Loucy (cell line): ENCODE data around the gene DPT.

Source experiments
- H2AFZ ChIP-seq: fragments of 200-600 bp; sonication (generic); 2 replicates; pipeline ENCODE4 v1.6.0; 2016; ENCODE audit warnings: antibody characterized with exemption, mild to moderate bottlenecking, low read length, moderate library complexity
- H3F3A ChIP-seq: fragments of 200-600 bp; 2 replicates; pipeline ENCODE4 v1.6.0; 2016; ENCODE audit warnings: antibody characterized with exemption, low read depth, mild to moderate bottlenecking
- H3K27me3 ChIP-seq: fragments of 200-600 bp; sonication (generic); 2 replicates; pipeline ENCODE4 v1.6.1; 2014; ENCODE audit warnings: low read length, mild to moderate bottlenecking; ENCODE audit not compliant: insufficient read depth, poor library complexity, severe bottlenecking
- H3K36me3 ChIP-seq: fragments of 200-600 bp; sonication (generic); 2 replicates; pipeline ENCODE4 v1.6.1; 2016; ENCODE audit warnings: low read length; ENCODE audit not compliant: insufficient read depth
- H3K4me1 ChIP-seq: fragments of 200-600 bp; sonication (generic); 2 replicates; pipeline ENCODE4 v1.5.1; 2014; ENCODE audit warnings: low read length, mild to moderate bottlenecking; ENCODE audit not compliant: insufficient read depth, poor library complexity, severe bottlenecking
- H3K4me2 ChIP-seq: fragments of 200-600 bp; sonication (generic); 2 replicates; pipeline ENCODE4 v1.6.0; 2014; ENCODE audit warnings: antibody characterized with exemption, low read length, low read depth, mild to moderate bottlenecking; ENCODE audit not compliant: poor library complexity, severe bottlenecking
- H3K4me3 ChIP-seq: fragments of 200-600 bp; sonication (generic); 2 replicates; pipeline ENCODE4 v1.5.1; 2014; ENCODE audit warnings: low read length, mild to moderate bottlenecking, mixed read lengths; ENCODE audit not compliant: poor library complexity, severe bottlenecking
- H3K79me2 ChIP-seq: fragments of 200-600 bp; sonication (generic); 2 replicates; pipeline ENCODE4 v1.6.1; 2014; ENCODE audit warnings: low read length; ENCODE audit not compliant: insufficient read depth
- H3K9ac ChIP-seq: fragments of 200-600 bp; sonication (generic); 2 replicates; pipeline ENCODE4 v1.6.0; 2014; ENCODE audit warnings: mild to moderate bottlenecking, low read depth, low read length, moderate library complexity; ENCODE audit not compliant: poor library complexity, severe bottlenecking
- H3K9me2 ChIP-seq: fragments of 200-600 bp; sonication (generic); replicated peaks from 2 replicates; pipeline ENCODE4 v1.6.1; 2016; ENCODE audit warnings: low read depth, low read length, mixed read lengths
- H3K9me3 ChIP-seq: fragments of 200-600 bp; sonication (generic); 2 replicates; pipeline ENCODE4 v1.6.1; 2014; ENCODE audit warnings: mild to moderate bottlenecking, antibody characterized with exemption, low read length, low read depth; ENCODE audit not compliant: insufficient read depth
- H4K20me1 ChIP-seq: fragments of 200-600 bp; sonication (generic); 2 replicates; pipeline ENCODE4 v1.6.0; 2014; ENCODE audit warnings: antibody characterized with exemption, low read length, mild to moderate bottlenecking; ENCODE audit not compliant: insufficient read depth, poor library complexity, severe bottlenecking
- EZH2phosphoT487 ChIP-seq: fragments of 200-600 bp; IDR thresholded peaks from 2 replicates; pipeline ENCODE4 v1.6.1; 2018; ENCODE audit warnings: antibody characterized with exemption, mild to moderate bottlenecking, moderate library complexity, borderline replicate concordance
- TF ChIP-seq, protein P1 (sequence below): fragments of 200-600 bp; sonication (generic); conservative IDR thresholded peaks from 2 replicates; pipeline ENCODE4 v1.5.1; 2014; ENCODE audit warnings: mild to moderate bottlenecking, antibody characterized with exemption, low read length

DPT gene

GRCh38 chr1:168687816-168688215 lies 41.2 kb downstream of the DPT start:
- no peaks in the 10 kb centered on the region for H3F3A ChIP-seq
- no peaks in the 10 kb centered on the region for H3K4me1 ChIP-seq
- no peaks in the 10 kb centered on the region for H3K9me3 ChIP-seq
- H3K9ac ChIP-seq = no peak overlapping the region
- no peaks in the 10 kb centered on the region for H3K9me2 ChIP-seq
- H3K36me3 ChIP-seq = no peaks in the 10 kb centered on the region
- H4K20me1 ChIP-seq = no peaks in the 10 kb centered on the region
- H3K4me3 ChIP-seq = no peak overlapping the region
- no peak overlapping the region for H3K4me2 ChIP-seq
- H2AFZ ChIP-seq = no peak overlapping the region
- no peaks in the 10 kb centered on the region for H3K27me3 ChIP-seq
- no peaks in the 10 kb centered on the region for H3K79me2 ChIP-seq
- TF ChIP-seq, protein P1, sequence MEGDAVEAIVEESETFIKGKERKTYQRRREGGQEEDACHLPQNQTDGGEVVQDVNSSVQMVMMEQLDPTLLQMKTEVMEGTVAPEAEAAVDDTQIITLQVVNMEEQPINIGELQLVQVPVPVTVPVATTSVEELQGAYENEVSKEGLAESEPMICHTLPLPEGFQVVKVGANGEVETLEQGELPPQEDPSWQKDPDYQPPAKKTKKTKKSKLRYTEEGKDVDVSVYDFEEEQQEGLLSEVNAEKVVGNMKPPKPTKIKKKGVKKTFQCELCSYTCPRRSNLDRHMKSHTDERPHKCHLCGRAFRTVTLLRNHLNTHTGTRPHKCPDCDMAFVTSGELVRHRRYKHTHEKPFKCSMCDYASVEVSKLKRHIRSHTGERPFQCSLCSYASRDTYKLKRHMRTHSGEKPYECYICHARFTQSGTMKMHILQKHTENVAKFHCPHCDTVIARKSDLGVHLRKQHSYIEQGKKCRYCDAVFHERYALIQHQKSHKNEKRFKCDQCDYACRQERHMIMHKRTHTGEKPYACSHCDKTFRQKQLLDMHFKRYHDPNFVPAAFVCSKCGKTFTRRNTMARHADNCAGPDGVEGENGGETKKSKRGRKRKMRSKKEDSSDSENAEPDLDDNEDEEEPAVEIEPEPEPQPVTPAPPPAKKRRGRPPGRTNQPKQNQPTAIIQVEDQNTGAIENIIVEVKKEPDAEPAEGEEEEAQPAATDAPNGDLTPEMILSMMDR = no peak
- TF ChIP-seq EZH2phosphoT487 = no peak

DNA sequence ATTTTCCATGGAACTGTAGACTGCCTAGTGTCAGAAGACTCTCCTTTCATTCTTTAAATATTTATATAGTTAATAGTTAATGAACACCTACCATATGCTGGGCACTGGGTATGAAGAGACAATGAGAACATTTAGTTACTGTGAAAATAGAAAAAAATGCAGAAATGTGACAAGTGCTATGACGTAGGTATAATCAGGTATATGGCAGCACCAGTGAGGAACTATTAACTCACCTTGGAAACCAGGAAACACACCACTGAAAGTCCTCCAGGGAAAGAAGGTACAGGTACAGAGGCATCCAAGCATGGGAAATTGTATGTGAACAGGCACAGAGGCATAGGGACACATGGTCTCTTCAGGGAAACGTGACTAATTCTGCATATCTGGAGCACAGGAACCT lies 42.3 kb downstream of the DPT start:
- H3K27me3 ChIP-seq = no peaks in the 10 kb centered on the region
- no peaks in the 10 kb centered on the region for H3K9me3 ChIP-seq
- no peak overlapping the region for H2AFZ ChIP-seq
- no peaks in the 10 kb centered on the region for H3K4me1 ChIP-seq
- H4K20me1 ChIP-seq = no peaks in the 10 kb centered on the region
- no peaks in the 10 kb centered on the region for H3K9me2 ChIP-seq
- H3K4me3 ChIP-seq = no peak overlapping the region
- TF ChIP-seq, protein P1 = no peak
- no peak for TF ChIP-seq EZH2phosphoT487
- no peak overlapping the region for H3K9ac ChIP-seq
- no peaks in the 10 kb centered on the region for H3K79me2 ChIP-seq
- H3K36me3 ChIP-seq = no peaks in the 10 kb centered on the region
- H3F3A ChIP-seq = no peaks in the 10 kb centered on the region
- H3K4me2 ChIP-seq = no peak overlapping the region

DNA sequence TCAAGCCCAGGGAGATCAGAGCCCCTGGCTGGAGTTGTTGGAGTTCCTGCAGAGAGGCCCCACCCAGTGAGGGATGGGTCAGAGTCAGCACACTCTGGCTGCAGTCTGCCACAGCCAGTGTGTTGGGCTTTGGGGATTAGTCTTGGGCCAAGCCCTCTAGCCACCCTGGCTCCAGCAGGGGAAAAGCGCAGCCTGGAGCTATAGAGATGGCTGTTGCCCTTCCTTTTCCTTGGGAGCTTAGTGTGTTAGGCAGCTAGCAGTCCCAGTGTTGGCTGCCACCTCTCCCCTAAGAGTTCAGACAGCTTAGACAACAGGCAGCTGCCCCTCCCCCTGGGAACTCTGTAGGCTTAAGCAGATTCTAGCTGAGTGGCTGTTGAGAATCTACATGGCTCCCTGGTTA lies 45.1 kb downstream of the DPT start:
- Histone ChIP-seq H3F3A (no peaks in the 10 kb centered on the region), H4K20me1 (no peaks in the 10 kb centered on the region), H2AFZ (no peak overlapping the region), H3K4me2 (no peak overlapping the region), H3K9ac (no peak overlapping the region), H3K27me3 (no peaks in the 10 kb centered on the region), H3K79me2 (no peaks in the 10 kb centered on the region), H3K9me2 (no peaks in the 10 kb centered on the region), H3K4me3 (no peak overlapping the region), H3K36me3 (no peaks in the 10 kb centered on the region), H3K4me1 (no peaks in the 10 kb centered on the region), H3K9me3 (no peaks in the 10 kb centered on the region)
- TF ChIP-seq, protein P1 = no peak
- TF ChIP-seq EZH2phosphoT487 = no peak
